Measurements from ENCODE around the gene FBXO38.

Gene FBXO38

GRCh38 chr5:148452499-148453193 lies 68.9 kb downstream of the FBXO38 start:
- CTCF ChIA-PET, result interaction anchor here (1.0 to 16.0 kb wide), 4 partner anchors 9 to 278 kb away, joined by 3 to 342 read pairs (median 28); no protein-coding TSS in a partner anchor
- no peak for TF ChIP-seq CTCF (IDR thresholded peaks at IDR 0.05; ENCODE audit: insufficient read depth, low read length, missing control alignments)
- POLR2A ChIA-PET, result no interaction called here
- no peak overlapping the region for H3K4me3 ChIP-seq (ENCODE audit: low read depth, low read length)
- no peak for DNase-seq (ENCODE audit: low read depth, low spot score)

- TF ChIP-seq CTCF (IDR thresholded peaks at IDR 0.05; ENCODE audit: insufficient read depth, low read length, missing control alignments), result no peak
- H3K4me3 ChIP-seq (ENCODE audit: low read depth, low read length), result no peak overlapping the region
- POLR2A ChIA-PET, result no interaction called here
- no peak for DNase-seq (ENCODE audit: low read depth, low spot score)
- CTCF ChIA-PET, result interaction anchor here (5.1 to 16.0 kb wide), 2 partner anchors 11 to 276 kb away, joined by 52 to 342 read pairs; no protein-coding TSS in a partner anchor
Observed at GRCh38 chr5:148454576-148454975, 70.8 kb downstream of the FBXO38 start.

- ChIA-PET POLR2A (no interaction called here), CTCF (interaction anchor here (5.1 kb wide), 1 partner anchor 12 kb away, joined by 52 read pairs; no protein-coding TSS in a partner anchor)
Observed at GRCh38 chr5:148455185-148455584, 71.4 kb downstream of the FBXO38 start.

GRCh38 chr5:148457183-148457620 lies 73.4 kb downstream of the FBXO38 start:
- H3K4me3 ChIP-seq (ENCODE audit: low read depth, low read length), result no peak overlapping the region
- POLR2A ChIA-PET, result no interaction called here
- TF ChIP-seq CTCF (IDR thresholded peaks at IDR 0.05; ENCODE audit: insufficient read depth, low read length, missing control alignments), result no peak
- no peak for DNase-seq (ENCODE audit: low read depth, low spot score)
- CTCF ChIA-PET, result interaction anchor here (1.3 to 5.1 kb wide), 2 partner anchors 14 to 274 kb away, joined by 7 to 52 read pairs; no protein-coding TSS in a partner anchor

More at GRCh38 chr5:148455185-148455584, 71.4 kb downstream of the FBXO38 start:
- no peak overlapping the region for H3K4me3 ChIP-seq (ENCODE audit: low read depth, low read length)
- no peak for DNase-seq (ENCODE audit: low read depth, low spot score)
- TF ChIP-seq CTCF (IDR thresholded peaks at IDR 0.05; ENCODE audit: insufficient read depth, low read length, missing control alignments), result no peak

GRCh38 chr5:148458036-148458888 lies 74.5 kb downstream of the FBXO38 start:
- H3K4me3 ChIP-seq (ENCODE audit: low read depth, low read length), result no peak overlapping the region

More at GRCh38 chr5:148458036-148458888, 74.5 kb downstream of the FBXO38 start:
- DNase-seq (ENCODE audit: low read depth, low spot score), result no peak
- POLR2A ChIA-PET, result no interaction called here
- CTCF ChIA-PET, result interaction anchor here (1.2 kb wide), 1 partner anchor 15 kb away, joined by 4 read pairs; no protein-coding TSS in a partner anchor
- no peak for TF ChIP-seq CTCF (IDR thresholded peaks at IDR 0.05; ENCODE audit: insufficient read depth, low read length, missing control alignments)
